ENCODE data around the gene KCTD21.

DNA sequence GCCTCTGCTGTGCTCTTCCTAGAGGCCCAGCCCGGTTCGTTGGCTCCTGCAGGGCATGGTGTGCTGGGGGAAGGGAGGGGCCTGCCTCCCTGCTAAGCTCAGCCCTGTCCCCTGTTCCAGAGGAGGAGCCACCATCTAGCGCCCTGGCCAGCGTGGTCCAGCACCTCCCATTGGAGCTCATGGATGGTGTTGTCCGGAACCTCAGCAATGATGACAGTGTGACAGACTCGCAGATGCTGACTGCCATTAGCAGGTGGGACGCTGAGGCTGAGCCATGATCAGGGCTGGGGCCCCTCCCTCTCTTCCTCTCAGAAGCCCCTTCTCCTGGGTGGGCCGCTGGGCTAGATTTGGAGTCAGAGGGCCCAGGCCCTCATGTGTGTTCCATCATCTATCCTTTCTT lies 9.4 kb upstream of the KCTD21 start:
- TF ChIP-seq, protein P1, sequence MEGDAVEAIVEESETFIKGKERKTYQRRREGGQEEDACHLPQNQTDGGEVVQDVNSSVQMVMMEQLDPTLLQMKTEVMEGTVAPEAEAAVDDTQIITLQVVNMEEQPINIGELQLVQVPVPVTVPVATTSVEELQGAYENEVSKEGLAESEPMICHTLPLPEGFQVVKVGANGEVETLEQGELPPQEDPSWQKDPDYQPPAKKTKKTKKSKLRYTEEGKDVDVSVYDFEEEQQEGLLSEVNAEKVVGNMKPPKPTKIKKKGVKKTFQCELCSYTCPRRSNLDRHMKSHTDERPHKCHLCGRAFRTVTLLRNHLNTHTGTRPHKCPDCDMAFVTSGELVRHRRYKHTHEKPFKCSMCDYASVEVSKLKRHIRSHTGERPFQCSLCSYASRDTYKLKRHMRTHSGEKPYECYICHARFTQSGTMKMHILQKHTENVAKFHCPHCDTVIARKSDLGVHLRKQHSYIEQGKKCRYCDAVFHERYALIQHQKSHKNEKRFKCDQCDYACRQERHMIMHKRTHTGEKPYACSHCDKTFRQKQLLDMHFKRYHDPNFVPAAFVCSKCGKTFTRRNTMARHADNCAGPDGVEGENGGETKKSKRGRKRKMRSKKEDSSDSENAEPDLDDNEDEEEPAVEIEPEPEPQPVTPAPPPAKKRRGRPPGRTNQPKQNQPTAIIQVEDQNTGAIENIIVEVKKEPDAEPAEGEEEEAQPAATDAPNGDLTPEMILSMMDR (IDR thresholded peaks at IDR 0.05): no peak
- TF ChIP-seq SIN3A (IDR thresholded peaks at IDR 0.05; ENCODE audit: borderline replicate concordance, insufficient read depth, low read depth, low read length): no peak

Measured in Panc1 (cell line).